Ovary (tissue), 9 donors: Measurements from ENCODE around the gene RABGAP1L. TPM values are rescaled to one million over a fixed set of nuclear protein-coding genes. Genes with fewer than 3 reads are reported as not detected.
A peak's percentile ranks its signal among the peaks of the same experiment; 100 is the strongest.
"Not testable (repeated sequence)": the region's sequence is repeated elsewhere in the genome, so short reads cannot be mapped to it uniquely, and the experiment has no call there.

Source experiments
- DNase-seq, 5 donors: peaks; one replicate each; pipeline ENCODE4 v3.0.0-alpha.2; 2019 to 2020
- H3K27ac ChIP-seq, 2 donors: fragments of 200-600 bp; one replicate each; pipeline versions ENCODE4 v1.5.1 to v1.8.0; 2019 to 2022
- H3K27me3 ChIP-seq: fragments of 200-600 bp; one replicate; pipeline ENCODE4 v1.8.0; 2022
- H3K36me3 ChIP-seq: fragments of 200-600 bp; sonication (generic); one replicate; pipeline ENCODE4 v1.5.1; 2019
- H3K4me1 ChIP-seq: one replicate; pipeline ENCODE4 v1.8.1; 2013; ENCODE audit warnings: mild to moderate bottlenecking, moderate library complexity; ENCODE audit not compliant: insufficient read depth
- H3K4me3 ChIP-seq: fragments of 200-600 bp; sonication (generic); one replicate; pipeline ENCODE4 v1.5.1; 2017
- H3K9me3 ChIP-seq, 2 donors: fragments of 200-600 bp in 1 of 2; sonication (generic) in 1 of 2; one replicate each; pipeline versions ENCODE4 v1.5.1 to v1.8.1; 2013 to 2019; ENCODE audit warnings: mild to moderate bottlenecking in 1 of 2, moderate library complexity in 1 of 2
- EP300 ChIP-seq: sonication (generic); formaldehyde crosslinking; IDR thresholded peaks from one replicate; pipeline ENCODE4 v1.6.1; 2017; ENCODE audit warnings: antibody characterized with exemption
- POLR2A ChIP-seq: fragments of 450-650 bp; IDR thresholded peaks from one replicate; pipeline ENCODE4 v1.6.1; 2017; ENCODE audit warnings: antibody characterized with exemption, mild to moderate bottlenecking, moderate library complexity
- WGBS, 3 donors: extraction: QIAGEN DNeasy Blood & Tissue Kit in 1 of 3; methylation state at CpG; one replicate each; pipeline versions ENCODE4 v1.1.5 to v1.1.7; 2013 to 2017; 5-methylcytosine and 5-hydroxymethylcytosine counted together
- intact Hi-C, 4 donors: fragments of 100-400 bp; cut with DNase I; formaldehyde crosslinking; loops; one replicate each; pipeline versions ENCODE4 v1.11.0 to v1.15.1; 2022 to 2023
- polyA plus RNA-seq, 2 donors: library from polyadenylated mRNA; stranded (reverse); fragments of 200-250 nt in 1 of 2; fragments of 350-450 nt in 1 of 2; fragmentation: Illumina TruSeq in 1 of 2; extraction: RNeasy Lipid Tissue Mini Kit (QIAGEN cat#74804) in 1 of 2; gene quantifications; one replicate each; pipeline ENCODE4 v1.2.3, GENCODE V29; 2013 to 2014
- total RNA-seq, 7 donors: library from RNA; depleted of rRNA in 2 of 7; stranded (reverse); fragments of >200 nt in 2 of 7; fragmentation: NEBNext Ultra II Directional in 3 of 7; extraction: Animal tissue kit (Norgen Biotek cat#: 25700) in 3 of 7; gene quantifications; one replicate each; pipeline versions ENCODE4 v1.1.0 to v1.2.4, GENCODE V29; 2016 to 2023
- TF ChIP-seq, protein P1 (sequence below), 3 donors: fragments of 450-650 bp in 2 of 3; fragments of 200-600 bp in 1 of 3; IDR thresholded peaks; one replicate each; pipeline versions ENCODE4 v1.5.1 to v1.8.0; 2016 to 2022; ENCODE audit warnings: antibody characterized with exemption in 3 of 3, mild to moderate bottlenecking in 1 of 3
- donor health status: DM: no; HTN: no; CAD: no; lungs with moderate emphysema.
- donor health status: DM: no; HTN: no; CAD: no.
- donor health status: Bipolar disorder and iron deficiency.
- donor health status: DM: yes; HTN: yes; CAD: no.
- donor health status: DM: no; HTN: no; CAD: no.
- donor health status: DM: yes; HTN: yes; CAD: no.

The RABGAP1L gene
- total and polyA plus RNA-seq, 9 donors = 17.1 to 56.5 (median 43.6) TPM

- no peaks in the 10 kb centered on the region for H3K36me3 ChIP-seq
- peaks cover 3% of the 10 kb centered on the region for H3K4me1 ChIP-seq
- H3K9me3 ChIP-seq = no peaks in the 10 kb centered on the region
- DNase-seq = no peak
- H3K27ac ChIP-seq = no peak overlapping the region
- intact Hi-C loops = no loop called here
- H3K4me3 ChIP-seq = no peak overlapping the region
- TF ChIP-seq, protein P1, sequence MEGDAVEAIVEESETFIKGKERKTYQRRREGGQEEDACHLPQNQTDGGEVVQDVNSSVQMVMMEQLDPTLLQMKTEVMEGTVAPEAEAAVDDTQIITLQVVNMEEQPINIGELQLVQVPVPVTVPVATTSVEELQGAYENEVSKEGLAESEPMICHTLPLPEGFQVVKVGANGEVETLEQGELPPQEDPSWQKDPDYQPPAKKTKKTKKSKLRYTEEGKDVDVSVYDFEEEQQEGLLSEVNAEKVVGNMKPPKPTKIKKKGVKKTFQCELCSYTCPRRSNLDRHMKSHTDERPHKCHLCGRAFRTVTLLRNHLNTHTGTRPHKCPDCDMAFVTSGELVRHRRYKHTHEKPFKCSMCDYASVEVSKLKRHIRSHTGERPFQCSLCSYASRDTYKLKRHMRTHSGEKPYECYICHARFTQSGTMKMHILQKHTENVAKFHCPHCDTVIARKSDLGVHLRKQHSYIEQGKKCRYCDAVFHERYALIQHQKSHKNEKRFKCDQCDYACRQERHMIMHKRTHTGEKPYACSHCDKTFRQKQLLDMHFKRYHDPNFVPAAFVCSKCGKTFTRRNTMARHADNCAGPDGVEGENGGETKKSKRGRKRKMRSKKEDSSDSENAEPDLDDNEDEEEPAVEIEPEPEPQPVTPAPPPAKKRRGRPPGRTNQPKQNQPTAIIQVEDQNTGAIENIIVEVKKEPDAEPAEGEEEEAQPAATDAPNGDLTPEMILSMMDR (IDR thresholded peaks at IDR 0.05) = no peak
- no peak for TF ChIP-seq EP300
- TF ChIP-seq POLR2A = no peak
- no peaks in the 10 kb centered on the region for H3K27me3 ChIP-seq
- 84 to 88% (median 86%) methylated on average over 3 of the region's 3 CpGs for WGBS, 3 donors
These were observed 860.2 kb downstream of the RABGAP1L start for GRCh38 chr1:175019524-175019923.

- WGBS, 3 donors = 2 to 3% (median 3%) methylated on average over 42 of the region's 42 CpGs
- no peak for TF ChIP-seq EP300
- TF ChIP-seq POLR2A = peak; percentile 71
- TF ChIP-seq, protein P1 (IDR thresholded peaks at IDR 0.05) = peak in 1 of 3 donors; percentile 10
- no peaks in the 10 kb centered on the region for H3K36me3 ChIP-seq
- H3K4me3 ChIP-seq = peak within 1 kb of the TSS; percentile 96
- intact Hi-C loops = loop anchor here in 1 of 4 donors (1.0 kb wide), 1 partner anchor 24 kb away; the partner anchor contains the start of gene CACYBP
- DNase-seq = peak; percentile 98 to 99 (median 98)
- peaks cover 3% of the 10 kb centered on the region for H3K4me1 ChIP-seq
- no peaks in the 10 kb centered on the region for H3K27me3 ChIP-seq
- peak within 1 kb of the TSS; percentile 73 to 76 for H3K27ac ChIP-seq
- no peaks in the 10 kb centered on the region for H3K9me3 ChIP-seq
These were observed 864.0 kb downstream of the RABGAP1L start, which contains the start of gene MRPS14 for GRCh38 chr1:175023043-175023921. TSS of gene MRPS14 (minus strand) at chr1:175023425. CDS start at chr1:175023408, 17 bp downstream.

- Histone ChIP-seq H3K27ac (peak overlapping the region in 1 of 2 donors; percentile 73), H3K4me3 (peak overlapping the region; percentile 96)
- not testable (repeated sequence) for H3K9me3 ChIP-seq, H3K36me3 ChIP-seq, H3K4me1 ChIP-seq, H3K27me3 ChIP-seq, DNase-seq
- 79 to 89% (median 81%) methylated on average over 2 of the region's 2 CpGs for WGBS, 3 donors
- intact Hi-C loops = loop anchor here in 1 of 4 donors (1.0 kb wide), 1 partner anchor 25 kb away; the partner anchor contains the start of gene CACYBP
These were observed 864.6 kb downstream of the RABGAP1L start for GRCh38 chr1:175023922-175024242.

GRCh38 chr1:175024773-175025172 lies 865.5 kb downstream of the RABGAP1L start:
- H3K9me3 ChIP-seq = no peaks in the 10 kb centered on the region
- 91 to 96% (median 93%) methylated on average over 2 of the region's 2 CpGs for WGBS, 3 donors
- H3K27me3 ChIP-seq = no peaks in the 10 kb centered on the region
- no peak overlapping the region for H3K4me3 ChIP-seq
- intact Hi-C loops = no loop called here
- TF ChIP-seq EP300 (no peak), POLR2A (no peak)
- TF ChIP-seq, protein P1 (IDR thresholded peaks at IDR 0.05) = no peak
- H3K4me1 ChIP-seq = peaks cover 3% of the 10 kb centered on the region
- DNase-seq = no peak
- no peaks in the 10 kb centered on the region for H3K36me3 ChIP-seq
- H3K27ac ChIP-seq = no peak overlapping the region

- no peak overlapping the region for H3K4me3 ChIP-seq
- H3K27me3 ChIP-seq = no peaks in the 10 kb centered on the region
- H3K27ac ChIP-seq = no peak overlapping the region
- WGBS, 3 donors = 85 to 91% (median 87%) methylated on average over 4 of the region's 4 CpGs
- H3K4me1 ChIP-seq = no peaks in the 10 kb centered on the region
- H3K36me3 ChIP-seq = no peaks in the 10 kb centered on the region
- intact Hi-C loops = no loop called here
- DNase-seq = no peak
- no peaks in the 10 kb centered on the region for H3K9me3 ChIP-seq
- TF ChIP-seq, protein P1 (IDR thresholded peaks at IDR 0.05) = no peak
- TF ChIP-seq EP300 (no peak), POLR2A (no peak)
These were observed 874.6 kb downstream of the RABGAP1L start for GRCh38 chr1:175033953-175034352.
